ENCODE measurements around the gene ERCC2.

DNA sequence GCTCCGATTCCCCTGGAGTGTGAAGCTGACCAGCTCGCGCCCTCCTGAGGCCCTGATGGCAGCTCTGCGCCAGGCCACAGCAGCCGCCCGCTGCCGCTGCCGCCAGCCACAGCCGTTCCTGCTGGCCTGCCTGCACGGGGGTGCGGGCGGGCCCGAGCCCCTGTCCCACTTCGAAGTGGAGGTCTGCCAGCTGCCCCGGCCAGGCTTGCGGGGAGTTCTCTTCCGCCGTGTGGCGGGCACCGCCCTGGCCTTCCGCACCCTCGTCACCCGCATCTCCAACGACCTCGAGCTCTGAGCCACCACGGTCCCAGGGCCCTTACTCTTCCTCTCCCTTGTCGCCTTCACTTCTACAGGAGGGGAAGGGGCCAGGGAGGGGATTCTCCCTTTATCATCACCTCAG, 68.0 kb downstream of the ERCC2 start:
- no peak for TF ChIP-seq CTCF (IDR thresholded peaks at IDR 0.05; ENCODE audit: low read depth, low read length, missing input control)
- TF ChIP-seq, protein P1, sequence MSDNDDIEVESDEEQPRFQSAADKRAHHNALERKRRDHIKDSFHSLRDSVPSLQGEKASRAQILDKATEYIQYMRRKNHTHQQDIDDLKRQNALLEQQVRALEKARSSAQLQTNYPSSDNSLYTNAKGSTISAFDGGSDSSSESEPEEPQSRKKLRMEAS (IDR thresholded peaks at IDR 0.05), result no peak
- no peak for TF ChIP-seq SP1 (IDR thresholded peaks at IDR 0.05)

All from liver (tissue), 3 donors.